GM19099 (cell line): ENCODE results near the gene ECE2.

ENCODE experiments used
- POLR2A ChIP-seq: IDR thresholded peaks from 3 replicates; pipeline ENCODE4 v1.6.1; 2011; ENCODE audit warnings: low read depth; ENCODE audit not compliant: insufficient read length; ENCODE audit errors: extremely low read depth

ECE2 gene

DNA sequence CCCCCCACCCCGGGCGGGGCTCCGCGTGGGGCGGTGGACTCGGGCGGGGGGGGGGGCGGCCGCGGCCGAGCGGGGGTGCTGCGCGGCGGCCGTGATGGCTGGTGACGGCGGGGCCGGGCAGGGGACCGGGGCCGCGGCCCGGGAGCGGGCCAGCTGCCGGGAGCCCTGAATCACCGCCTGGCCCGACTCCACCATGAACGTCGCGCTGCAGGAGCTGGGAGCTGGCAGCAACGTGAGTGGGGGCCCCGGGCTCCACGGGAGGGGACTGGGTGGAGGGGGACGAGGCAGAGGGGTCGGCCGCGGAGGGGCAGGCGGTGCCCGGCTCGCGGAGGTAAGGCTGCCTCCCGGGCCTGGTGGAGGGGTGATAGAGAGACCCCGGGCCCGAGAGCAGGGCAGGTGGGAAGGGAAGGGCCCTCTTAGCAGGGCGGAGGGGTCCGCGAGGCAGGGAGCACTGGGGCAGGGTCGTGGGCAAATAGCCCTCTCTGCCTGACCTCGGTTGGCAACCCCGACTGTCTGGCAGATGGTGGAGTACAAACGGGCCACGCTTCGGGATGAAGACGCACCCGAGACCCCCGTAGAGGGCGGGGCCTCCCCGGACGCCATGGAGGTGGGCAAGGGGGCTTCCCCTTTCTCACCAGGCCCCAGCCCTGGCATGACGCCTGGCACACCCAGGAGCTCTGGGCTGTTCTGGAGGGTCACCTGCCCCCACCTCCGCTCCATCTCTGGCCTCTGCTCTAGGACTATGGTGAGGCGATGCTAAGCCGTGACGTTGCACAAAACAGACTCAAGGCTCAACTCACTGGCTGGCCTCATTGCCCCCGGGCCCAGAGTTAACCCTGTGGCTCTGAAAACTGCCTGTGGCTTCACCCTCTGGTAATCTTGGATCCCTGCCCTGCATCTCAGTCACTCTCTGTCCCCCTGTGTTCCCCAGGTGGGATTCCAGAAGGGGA is at the start of gene ECE2:
ECE2 (plus strand) TSS at position 62 of the 950 bp plus-strand sequence; CDS start at position 194, 132 bp downstream.
- TF ChIP-seq POLR2A: no peak

DNA sequence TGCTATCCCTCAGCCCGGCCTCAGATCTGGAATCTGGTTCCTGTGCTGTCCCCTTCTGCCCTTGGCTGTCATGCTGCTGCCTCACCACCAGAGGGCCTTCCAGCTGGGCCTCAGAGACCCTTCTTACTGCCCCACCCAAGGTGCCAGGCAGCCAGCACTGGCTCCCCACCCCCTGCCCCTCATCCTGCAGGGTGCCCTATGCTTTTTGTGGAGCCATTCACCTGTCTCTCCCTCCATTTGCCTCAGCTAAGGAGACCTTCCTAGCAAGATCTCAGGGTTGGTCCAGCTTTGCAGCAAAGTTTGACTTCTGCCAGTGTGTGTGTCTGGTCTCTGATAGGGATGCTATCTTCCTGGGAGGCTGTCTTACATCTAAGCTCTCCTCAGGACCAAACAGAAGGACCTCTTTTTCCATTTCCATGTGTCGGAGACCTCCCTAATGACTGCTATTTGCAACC is 48.3 kb upstream of the ECE2 start:
- no peak for TF ChIP-seq POLR2A

DNA sequence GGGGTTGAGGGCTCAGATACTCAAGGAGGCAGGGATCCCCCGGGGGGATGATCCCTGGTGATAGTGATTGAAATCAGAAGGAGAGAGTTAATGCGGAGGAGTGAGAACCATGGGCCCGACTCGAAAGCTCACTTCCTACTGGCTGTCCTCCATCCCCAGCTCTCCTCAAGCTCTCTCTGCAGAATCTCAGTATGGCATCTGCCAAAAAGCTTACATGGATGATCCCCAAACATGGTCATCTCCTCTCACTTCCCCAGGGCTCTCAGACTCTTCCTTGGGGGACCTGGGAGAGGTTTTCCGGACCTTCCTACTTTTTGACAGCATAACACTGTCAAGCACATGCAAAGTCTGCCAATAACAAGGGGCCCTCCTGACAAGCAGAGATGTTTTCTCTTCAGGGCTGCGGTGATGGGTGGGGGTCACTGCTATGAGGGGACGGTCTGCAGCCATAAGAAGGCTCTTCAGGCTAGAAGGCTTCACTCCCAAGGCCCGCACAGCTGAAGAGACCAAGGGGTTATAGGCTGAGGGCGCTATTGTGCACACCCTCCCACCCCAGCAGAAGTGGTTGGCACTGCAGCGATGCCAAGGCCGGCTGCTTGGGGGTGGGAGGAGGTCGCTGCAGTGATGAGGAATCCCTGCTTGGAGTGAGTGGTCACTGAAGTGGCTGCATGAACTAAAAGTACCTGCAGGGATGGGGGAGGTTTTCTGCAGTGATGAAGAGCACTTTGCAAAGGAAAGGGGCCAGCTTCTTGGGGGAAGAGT is 47.3 kb upstream of the ECE2 start:
- no peak for TF ChIP-seq POLR2A

DNA sequence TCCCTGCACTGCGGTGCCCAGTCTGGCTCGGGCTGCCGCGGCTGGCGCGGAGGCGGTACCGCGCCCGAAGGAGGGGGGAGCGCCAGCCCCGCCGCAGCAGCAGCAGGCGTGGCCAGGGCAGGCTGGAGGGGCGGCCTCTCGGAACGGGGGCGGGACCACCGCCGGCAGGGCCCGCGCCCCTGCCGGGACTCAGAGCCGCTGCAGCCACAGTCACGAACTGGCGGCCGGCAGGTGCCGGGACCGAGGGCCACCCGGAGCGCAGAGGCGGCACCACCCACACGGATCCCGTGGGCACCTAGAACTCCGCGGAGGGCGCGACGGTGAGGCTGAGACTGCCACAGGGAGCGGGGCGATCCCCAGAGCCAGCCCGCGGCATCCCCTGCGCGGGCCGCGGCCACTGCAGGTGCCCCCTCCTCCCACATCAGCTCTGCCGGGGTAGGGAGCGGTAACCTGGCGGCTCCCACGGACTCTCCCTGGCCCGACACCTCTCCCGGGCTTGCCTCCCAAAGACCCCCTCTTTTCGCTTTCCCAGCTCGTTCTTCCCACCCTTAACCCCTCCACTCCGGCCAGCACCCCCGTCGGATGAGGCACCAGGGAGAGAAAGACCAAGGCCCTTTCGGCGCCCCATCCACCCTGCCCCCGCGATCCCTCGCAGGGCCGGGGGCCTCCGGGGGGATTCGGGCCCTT is 46.3 kb upstream of the ECE2 start, which contains the start of gene VWA5B2:
VWA5B2 (plus strand) TSS at position 192 of the 687 bp plus-strand sequence. CDS start 944 bp downstream, outside the sequence.
- no peak for TF ChIP-seq POLR2A

DNA sequence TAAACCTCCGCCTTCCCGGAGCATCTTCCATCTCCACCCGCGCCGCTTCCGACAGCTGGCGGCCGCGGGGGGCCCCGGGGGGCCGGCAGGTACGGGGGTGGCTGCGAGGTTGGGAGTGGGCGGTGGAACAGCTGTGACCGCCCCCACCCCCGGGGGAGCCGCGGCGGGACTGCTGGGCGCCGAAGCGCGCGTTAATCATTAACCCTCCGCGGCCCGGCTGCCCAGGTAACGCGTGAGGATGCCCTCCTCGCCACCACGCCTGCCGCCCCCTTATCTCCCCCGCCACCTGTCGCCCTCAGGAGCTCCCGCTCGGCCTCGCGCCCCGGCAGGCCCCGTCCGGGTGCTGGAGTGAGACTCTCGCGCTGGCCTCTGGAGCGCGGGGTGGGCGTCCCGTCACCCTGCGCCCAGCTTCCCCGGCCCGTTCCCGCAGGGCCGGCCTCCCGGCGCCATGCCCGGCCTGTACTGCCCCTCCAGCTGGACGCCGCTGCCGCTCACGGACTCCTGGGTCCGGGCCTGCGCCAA is 45.7 kb upstream of the ECE2 start:
- no peak for TF ChIP-seq POLR2A

DNA sequence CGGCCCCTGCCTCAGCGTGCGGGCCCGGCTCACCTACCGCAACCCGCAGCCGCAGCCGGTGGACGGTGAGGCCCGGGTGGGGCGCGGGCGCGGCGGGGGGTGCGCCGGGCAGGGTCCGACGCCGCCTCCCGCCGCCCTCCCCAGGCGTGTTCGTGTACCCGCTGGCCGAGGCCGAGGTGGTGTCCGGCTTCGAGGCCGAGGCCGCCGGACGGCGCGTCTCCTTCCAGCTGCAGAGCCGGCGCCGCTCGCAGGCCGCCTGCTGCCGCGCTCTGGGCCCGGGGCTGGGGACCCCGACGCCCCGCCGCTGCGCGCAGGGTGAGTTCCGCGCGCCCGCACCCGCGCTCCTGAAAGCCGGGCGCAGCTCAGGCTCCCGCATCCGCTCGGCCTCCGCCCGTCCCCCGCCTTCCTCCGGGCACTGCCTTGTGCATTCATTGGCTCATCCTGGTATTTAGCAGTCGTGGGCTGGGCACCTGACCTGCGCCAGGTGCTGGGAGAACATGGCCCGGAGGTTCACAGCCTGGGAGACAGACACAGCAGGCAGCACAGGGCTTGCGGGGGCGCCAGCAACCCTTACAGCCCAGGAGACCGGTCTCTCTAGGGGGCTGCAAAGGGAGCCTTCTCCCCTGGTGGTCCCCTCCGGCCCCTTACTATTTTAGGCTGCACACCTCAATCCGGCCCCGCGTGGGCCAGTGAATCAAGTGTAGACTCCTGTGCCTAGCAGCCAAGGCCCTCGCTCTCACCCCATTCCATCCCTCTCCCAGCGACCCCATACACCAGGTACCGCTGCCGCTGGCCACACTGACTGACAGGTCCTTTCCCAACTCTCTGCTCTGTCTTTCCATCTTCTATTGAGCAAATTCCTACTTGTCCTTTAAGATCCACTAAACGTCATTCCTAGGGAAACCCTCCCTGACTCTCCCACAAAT is 45.0 kb upstream of the ECE2 start:
- no peak for TF ChIP-seq POLR2A

DNA sequence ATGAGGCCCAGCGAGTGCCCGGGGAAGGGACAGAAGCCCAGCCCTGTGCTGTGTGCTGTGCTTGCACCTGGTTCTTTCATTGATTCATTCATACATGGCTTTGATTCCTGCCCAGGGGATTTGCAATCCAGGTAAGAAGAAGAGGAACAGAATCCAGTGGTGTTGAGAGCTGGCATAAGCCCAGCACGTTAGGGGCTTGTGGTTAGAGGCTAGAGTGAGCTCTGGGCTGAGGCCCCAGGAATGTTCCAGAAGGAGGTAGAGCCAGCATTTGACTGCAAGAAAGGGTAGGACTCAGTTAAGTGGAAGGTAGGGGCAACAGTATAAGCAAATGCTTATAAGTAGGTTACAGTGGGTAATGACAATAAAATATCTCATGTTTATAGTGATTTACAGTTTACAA is 44.2 kb upstream of the ECE2 start:
- no peak for TF ChIP-seq POLR2A

DNA sequence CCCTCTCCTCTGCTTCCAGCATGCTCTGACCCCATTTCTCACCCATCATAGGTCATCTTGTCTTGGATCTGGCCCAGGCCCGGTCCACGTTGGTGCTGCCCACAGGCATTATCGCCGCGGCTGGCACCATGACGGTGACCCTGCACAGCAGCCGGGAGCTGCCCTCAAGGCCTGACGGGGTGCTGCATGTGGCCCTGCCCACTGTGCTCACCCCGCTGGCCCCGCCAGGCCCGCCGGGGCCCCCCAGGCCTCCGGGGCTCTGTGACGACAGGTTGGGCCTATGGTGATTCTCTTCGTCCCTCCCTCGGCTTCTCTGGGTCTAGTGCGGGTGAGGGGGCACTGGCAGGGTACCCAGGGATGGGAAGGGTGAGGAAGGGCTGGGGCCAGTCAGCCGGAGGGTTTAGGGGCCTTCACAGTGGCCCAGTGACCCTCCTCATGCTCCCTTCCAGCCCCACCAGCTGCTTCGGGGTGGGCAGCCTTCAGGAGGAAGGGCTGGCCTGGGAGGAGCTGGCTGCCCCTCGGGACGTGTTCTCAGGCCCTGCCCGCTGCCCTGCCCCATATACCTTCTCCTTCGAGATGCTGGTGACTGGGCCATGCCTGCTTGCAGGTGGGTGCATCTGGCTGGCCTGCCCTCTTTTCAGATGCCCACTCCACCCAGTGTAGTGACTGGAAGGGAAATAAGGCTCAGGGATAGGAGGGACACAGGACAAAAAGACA is 42.5 kb upstream of the ECE2 start:
- no peak for TF ChIP-seq POLR2A

DNA sequence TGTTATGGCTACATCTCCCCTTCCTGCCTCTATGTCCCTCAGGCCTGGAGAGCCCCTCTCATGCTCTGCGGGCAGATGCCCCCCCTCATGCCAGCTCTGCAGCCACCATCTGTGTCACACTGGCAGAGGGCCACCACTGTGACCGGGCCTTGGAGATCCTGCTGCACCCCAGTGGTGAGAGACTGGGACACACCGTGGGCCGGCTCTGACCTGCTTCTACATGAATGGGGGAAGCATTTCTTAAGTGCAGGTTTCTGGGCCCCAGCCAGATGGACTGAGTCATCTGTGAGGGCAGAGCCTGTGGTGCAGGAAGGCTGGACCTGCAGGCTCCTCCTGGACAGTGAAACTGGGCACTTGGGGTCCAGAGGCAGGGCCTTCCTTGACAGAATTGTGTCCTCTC is 41.6 kb upstream of the ECE2 start:
- TF ChIP-seq POLR2A: no peak

DNA sequence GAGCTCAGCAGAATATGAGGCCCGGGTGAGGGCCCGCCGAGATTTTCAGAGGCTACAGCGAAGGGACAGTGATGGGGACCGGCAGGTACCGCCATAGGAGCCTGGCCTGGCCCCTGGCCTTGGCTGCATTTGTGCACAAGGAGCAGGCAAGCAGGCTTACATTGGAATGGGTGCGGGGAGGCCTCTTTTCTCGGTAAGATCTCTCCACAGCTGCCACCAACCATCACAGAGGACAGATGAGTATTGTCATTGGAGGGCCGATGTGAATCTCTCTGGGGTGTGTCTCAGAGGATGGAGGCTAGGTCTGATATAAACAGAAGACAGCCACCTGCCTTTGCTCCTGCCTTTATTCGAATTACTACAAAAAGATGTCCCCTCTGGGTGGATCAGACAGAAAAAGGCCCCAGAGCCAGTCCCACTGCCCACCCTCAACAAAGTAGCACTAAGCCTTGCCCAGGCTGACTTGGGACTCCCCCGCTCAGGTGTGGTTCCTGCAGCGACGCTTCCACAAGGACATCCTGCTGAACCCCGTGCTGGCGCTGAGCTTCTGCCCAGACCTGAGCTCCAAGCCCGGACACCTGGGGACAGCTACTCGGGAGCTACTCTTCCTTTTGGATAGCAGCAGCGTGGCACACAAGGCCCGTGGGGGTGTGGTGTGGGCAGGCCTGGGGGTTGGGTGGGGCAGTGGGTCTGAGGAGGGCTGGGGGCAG is 41.0 kb upstream of the ECE2 start:
- no peak for TF ChIP-seq POLR2A

DNA sequence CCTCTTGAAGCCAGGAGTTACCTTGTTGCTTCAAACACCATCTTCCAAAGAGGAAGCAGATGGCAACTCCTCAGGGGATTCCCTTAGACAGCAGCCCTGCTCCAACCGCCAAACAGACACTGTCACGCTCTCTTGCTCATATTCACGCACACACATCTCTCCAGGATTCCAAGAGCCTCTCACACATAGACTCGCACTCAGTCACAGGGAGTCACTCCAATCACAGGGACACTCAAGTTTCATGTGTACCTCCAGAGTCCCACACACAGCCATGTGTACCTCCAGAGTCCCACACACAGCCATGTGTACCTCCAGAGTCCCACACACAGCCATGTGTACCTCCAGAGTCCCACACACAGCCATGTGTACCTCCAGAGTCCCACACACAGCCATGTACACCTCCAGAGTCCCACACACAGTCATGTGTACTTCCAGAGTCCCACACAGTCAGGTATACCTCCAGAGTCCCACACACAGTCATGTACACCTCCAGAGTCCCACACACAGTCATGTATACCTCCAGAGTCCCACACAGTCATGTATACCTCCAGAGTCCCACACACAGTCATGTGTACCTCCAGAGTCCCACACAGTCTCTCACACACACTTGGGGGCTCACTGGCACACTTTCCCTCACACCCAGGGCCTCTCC is 40.3 kb upstream of the ECE2 start:
- TF ChIP-seq POLR2A: no peak

DNA sequence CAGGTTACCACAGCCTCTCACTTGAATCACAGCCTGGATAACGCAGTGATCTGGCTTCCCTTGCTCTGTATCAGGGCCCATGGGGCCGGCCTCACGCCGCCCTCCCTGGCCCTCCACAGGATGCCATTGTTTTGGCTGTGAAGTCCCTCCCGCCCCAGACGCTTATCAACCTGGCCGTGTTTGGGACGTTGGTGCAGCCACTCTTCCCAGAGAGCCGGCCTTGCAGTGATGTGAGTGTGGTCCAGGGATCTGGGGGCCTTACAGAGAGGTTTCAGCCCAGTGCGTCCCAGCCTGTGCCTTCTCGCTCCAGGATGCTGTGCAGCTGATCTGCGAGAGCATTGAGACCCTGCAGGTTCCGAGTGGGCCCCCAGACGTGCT is 39.8 kb upstream of the ECE2 start:
- TF ChIP-seq POLR2A: no peak
